NCI-H187 treated with DMSO at 0.1 percent for 48 hours (cell line): Measurements from ENCODE around the gene ATXN7L1.

ENCODE experiments used
- DNase-seq: peaks from one replicate; lab custom pipeline; 2025; lab: John Stamatoyannopoulos, UW

ATXN7L1 gene

GRCh38 chr7:105828141-105828540 is 48.3 kb downstream of the ATXN7L1 start:
- no peak for DNase-seq

- DNase-seq: no peak
These were observed 49.1 kb downstream of the ATXN7L1 start for GRCh38 chr7:105827151-105827875.

GRCh38 chr7:105826143-105826542 is 50.3 kb downstream of the ATXN7L1 start:
- no peak for DNase-seq

- no peak for DNase-seq
These were observed 51.0 kb downstream of the ATXN7L1 start for GRCh38 chr7:105825371-105825770.

- DNase-seq: no peak
These were observed 53.6 kb downstream of the ATXN7L1 start for GRCh38 chr7:105822806-105823205.

GRCh38 chr7:105821527-105821926 is 54.9 kb downstream of the ATXN7L1 start:
- DNase-seq: no peak

- DNase-seq: no peak
These were observed 55.9 kb downstream of the ATXN7L1 start for GRCh38 chr7:105820363-105821066.

GRCh38 chr7:105819559-105819958 is 56.8 kb downstream of the ATXN7L1 start:
- DNase-seq: no peak

GRCh38 chr7:105816954-105817615 is 59.3 kb downstream of the ATXN7L1 start:
- no peak for DNase-seq

GRCh38 chr7:105816266-105816843 is 60.0 kb downstream of the ATXN7L1 start:
- no peak for DNase-seq

- no peak for DNase-seq
These were observed 60.8 kb downstream of the ATXN7L1 start for GRCh38 chr7:105815576-105815975.

GRCh38 chr7:105814481-105814880 is 61.9 kb downstream of the ATXN7L1 start:
- no peak for DNase-seq

GRCh38 chr7:105811189-105811847 is 65.1 kb downstream of the ATXN7L1 start:
- no peak for DNase-seq

- DNase-seq: no peak
These were observed 65.8 kb downstream of the ATXN7L1 start for GRCh38 chr7:105810556-105810955.

- no peak for DNase-seq
These were observed 67.5 kb downstream of the ATXN7L1 start for GRCh38 chr7:105808703-105809590.

GRCh38 chr7:105808209-105808608 is 68.2 kb downstream of the ATXN7L1 start:
- no peak for DNase-seq

GRCh38 chr7:105807448-105807762 is 69.0 kb downstream of the ATXN7L1 start:
- no peak for DNase-seq

- DNase-seq: no peak
These were observed 69.6 kb downstream of the ATXN7L1 start for GRCh38 chr7:105806592-105807447.

GRCh38 chr7:105805447-105806019 is 70.9 kb downstream of the ATXN7L1 start:
- DNase-seq: no peak

GRCh38 chr7:105803429-105803736 is 73.0 kb downstream of the ATXN7L1 start:
- no peak for DNase-seq
